Stimulated activated CD8-positive, alpha-beta memory T cell treated with anti-CD3 and anti-CD28 coated beads, Interleukin-4, amount 100 ng/mL, for 48 hours (primary cell): ENCODE measurements around the gene B9D1.

Experiments
- DNase-seq: peaks from one replicate; pipeline ENCODE4 v3.0.0-alpha.2; 2020

Gene B9D1

GRCh38 chr17:19362277-19363113 lies at the start of gene B9D1:
Gene B9D1, minus strand, starts transcription at chr17:19362723. Its CDS starts 154 bp downstream, at chr17:19362569.
- DNase-seq, result peak; percentile 96

GRCh38 chr17:19411631-19412030 lies 49.1 kb upstream of the B9D1 start:
- no peak for DNase-seq

DNA sequence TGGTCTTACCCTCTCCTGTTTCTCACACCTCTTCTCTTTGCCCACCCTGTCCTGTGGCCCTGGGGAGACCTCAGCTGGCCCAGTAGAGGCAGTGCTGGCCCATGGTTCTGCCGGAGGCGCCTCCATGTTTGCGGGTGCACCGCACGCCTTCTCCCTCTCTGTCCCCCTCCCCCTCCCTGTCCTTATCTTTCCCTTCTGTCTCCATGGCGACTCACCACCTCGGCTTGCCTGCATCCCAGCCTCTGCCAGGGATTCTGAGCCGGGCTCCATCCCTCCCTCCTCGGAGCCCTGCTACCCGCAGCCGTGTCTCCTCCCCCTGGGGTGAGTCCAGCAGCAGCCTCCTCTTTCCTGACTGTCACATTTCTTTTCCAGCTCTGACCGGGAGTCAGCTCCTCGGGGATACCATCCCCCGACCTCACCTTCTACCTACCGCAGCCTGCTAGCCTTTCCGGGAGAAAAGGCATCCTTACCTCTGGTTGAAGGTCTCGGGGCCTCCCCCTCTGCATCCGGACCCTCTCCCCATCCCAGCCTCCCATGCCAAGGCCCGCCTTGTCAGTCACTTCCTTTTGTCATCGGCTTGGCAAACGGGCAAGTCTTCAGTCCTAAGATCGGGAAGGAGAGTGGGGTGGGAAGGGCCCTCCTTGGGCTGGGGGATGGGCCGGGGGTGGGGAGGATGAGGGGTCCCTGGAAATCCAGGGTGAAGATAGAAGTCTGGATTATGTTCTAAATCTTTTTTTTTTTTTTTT lies 48.5 kb upstream of the B9D1 start, which contains the start of gene RNF112:
Gene RNF112, plus strand, starts transcription at position 358 of the 746 bp plus-strand sequence. Its CDS starts 177 bp downstream, at position 535.
- no peak for DNase-seq

- no peak for DNase-seq
Measured at GRCh38 chr17:19410091-19410490, 47.6 kb upstream of the B9D1 start.

DNA sequence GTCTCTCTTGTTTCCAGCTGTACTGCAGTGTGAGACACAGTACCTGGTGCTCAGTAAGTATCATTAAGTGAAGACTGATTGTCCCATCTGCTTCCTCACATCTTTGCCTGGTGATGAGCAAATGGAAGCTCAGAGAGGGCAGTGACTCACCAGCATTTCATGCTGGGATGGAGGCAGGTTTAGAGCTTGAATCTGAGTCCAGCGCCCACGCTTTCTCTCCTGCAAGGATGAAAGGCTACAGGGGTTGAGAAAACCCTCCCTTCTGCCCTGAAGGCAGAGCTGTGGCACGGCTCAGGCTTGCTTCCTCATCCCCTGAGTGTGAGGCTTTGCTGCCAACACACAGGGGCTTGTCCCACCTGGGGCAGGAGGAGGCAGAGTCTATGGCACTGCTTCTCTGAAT lies 47.0 kb upstream of the B9D1 start:
- no peak for DNase-seq

GRCh38 chr17:19409066-19409465 lies 46.5 kb upstream of the B9D1 start:
- DNase-seq, result no peak

DNA sequence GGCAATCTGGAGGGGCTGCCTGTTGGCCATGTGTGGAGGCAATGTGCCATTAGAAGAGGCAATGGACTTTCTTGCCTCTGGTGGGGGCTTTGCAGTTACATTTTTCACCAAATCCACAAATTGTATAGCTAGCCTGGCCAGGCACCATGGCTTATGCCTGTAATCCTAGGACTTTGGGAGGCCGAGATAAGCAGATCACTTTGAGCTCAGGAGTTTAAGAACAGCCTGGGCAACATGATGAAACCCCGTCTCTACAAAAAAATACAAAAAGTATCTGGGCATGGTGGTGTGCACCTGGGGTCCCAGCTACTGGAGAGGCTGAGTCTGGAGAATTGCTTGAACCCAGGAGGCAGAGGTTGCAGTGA lies 45.8 kb upstream of the B9D1 start:
- DNase-seq, result no peak

DNA sequence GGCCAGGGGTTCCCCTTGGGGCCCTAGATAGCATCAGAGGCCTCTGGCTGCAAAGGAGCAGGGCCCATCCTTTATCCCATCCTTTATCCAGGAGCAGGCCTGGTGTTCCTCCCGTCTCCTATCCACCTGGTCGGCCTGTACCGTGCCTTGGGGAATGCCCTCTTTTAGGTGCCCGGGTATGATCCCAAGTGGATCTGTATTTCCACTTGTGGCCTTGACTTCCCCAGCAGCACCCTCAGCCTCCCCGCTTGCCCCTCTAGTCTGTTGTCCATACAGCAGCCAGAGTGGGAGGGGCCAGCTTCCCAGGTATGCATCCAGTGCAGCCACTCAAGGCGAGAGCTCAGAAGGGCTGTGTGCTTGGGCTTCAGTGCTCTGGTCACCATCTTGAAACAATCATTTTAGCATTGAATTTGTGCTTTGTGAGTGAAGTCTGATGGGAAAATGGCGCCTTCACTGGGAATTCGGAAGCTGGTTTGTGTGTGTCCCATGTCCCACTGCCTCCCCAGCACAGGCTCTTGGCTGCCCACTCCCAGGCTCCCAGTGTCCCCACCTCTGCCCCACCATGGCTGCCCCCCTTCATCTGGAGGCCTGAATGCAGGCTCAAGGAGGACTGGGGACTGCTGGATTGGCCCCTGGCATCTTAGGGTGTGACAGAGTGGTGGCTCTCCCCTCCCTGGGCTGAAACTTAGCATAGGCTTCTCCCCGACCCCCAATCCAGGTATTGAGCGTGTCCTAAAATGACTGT lies 45.2 kb upstream of the B9D1 start:
- DNase-seq, result no peak

GRCh38 chr17:19405114-19405513 lies 42.6 kb upstream of the B9D1 start:
- no peak for DNase-seq

- DNase-seq, result no peak
Measured at GRCh38 chr17:19404264-19404663, 41.7 kb upstream of the B9D1 start.

- no peak for DNase-seq
Measured at GRCh38 chr17:19403021-19403420, 40.5 kb upstream of the B9D1 start.

DNA sequence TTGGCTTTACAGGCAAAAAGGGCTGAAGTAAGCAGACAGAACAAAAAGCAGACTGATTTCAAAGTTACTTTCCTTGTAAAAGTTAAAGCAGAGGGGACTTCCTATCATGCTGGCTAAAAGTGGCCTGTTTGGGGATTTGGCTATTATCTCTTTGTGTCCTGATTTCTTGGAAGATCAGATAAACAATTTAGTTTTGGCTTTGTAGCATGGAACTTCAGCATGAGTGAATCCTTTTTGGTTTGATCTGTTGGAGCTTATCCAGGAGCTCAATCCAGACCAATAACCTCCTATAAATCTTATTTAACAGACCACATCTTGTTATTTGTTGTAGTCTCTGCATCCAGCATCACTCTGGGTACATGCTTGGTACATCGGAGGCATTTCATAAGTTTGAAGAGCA lies 39.6 kb upstream of the B9D1 start:
- no peak for DNase-seq

- DNase-seq, result no peak
Measured at GRCh38 chr17:19401321-19402010, 38.9 kb upstream of the B9D1 start.

GRCh38 chr17:19399750-19400450 lies 37.4 kb upstream of the B9D1 start:
- DNase-seq, result no peak

DNA sequence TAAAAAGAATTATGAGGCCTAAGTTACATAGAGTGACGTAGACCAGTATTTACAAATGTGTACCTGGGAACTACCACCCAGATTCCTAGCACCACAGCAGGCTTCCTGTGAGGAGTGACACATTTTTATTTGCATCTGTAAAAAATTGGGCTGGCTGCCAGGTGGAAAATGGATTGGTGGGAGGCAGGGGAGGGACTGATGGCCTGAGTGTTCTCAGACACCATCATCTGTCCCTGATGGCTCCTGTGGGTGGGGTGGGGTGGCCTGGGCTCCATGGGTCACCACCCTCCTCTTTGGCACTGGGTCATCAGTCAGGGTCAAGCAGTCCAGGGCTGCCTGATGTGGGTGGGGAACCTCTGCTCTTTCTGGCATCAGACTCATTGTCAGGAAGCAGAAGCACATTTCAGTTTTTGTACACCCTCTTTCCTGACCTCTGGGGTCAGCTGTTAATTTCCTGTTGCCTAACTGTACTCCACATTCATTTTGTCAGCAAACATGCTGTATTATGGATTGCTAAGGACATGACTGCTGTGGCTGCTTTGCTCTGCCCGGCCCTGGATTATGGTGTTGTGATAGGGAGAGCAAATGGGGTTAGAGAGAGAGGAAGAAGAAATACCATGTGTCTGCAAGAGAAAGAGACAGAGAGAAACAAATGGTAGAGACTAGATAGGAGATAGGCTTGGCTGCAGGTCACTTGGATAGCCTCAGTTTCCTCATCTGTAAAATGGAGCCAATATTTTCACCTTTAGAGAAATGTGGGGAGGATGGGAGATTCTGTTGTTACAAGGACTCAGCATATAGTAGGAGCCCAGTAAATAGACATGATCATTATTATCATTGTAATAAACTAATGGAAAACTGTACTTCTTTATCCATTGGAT lies 36.0 kb upstream of the B9D1 start:
- DNase-seq, result no peak

- no peak for DNase-seq
Measured at GRCh38 chr17:19397556-19398041, 35.1 kb upstream of the B9D1 start.

DNA sequence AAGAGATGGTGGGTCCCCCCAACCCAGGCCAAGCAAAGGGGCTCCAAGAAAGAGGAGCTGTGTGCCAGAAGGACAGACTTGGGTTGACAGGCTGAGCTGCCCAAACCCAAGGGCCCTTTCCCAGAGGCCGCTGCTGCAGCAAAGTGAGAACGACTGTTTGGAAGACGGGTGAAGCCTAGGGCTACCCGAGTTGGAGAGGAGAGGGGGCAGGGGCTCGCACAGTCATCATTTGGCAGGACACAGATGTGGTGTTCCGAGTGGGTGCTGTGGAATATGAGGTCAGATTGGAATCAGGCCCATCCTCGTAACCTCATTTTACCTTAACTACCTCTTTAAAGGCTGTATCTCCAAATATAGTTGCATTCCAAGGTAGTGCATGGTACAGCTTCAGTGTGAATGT lies 29.8 kb upstream of the B9D1 start:
- DNase-seq, result no peak

- no peak for DNase-seq
Measured at GRCh38 chr17:19391432-19391831, 28.9 kb upstream of the B9D1 start.

GRCh38 chr17:19390951-19391350 lies 28.4 kb upstream of the B9D1 start:
- no peak for DNase-seq

DNA sequence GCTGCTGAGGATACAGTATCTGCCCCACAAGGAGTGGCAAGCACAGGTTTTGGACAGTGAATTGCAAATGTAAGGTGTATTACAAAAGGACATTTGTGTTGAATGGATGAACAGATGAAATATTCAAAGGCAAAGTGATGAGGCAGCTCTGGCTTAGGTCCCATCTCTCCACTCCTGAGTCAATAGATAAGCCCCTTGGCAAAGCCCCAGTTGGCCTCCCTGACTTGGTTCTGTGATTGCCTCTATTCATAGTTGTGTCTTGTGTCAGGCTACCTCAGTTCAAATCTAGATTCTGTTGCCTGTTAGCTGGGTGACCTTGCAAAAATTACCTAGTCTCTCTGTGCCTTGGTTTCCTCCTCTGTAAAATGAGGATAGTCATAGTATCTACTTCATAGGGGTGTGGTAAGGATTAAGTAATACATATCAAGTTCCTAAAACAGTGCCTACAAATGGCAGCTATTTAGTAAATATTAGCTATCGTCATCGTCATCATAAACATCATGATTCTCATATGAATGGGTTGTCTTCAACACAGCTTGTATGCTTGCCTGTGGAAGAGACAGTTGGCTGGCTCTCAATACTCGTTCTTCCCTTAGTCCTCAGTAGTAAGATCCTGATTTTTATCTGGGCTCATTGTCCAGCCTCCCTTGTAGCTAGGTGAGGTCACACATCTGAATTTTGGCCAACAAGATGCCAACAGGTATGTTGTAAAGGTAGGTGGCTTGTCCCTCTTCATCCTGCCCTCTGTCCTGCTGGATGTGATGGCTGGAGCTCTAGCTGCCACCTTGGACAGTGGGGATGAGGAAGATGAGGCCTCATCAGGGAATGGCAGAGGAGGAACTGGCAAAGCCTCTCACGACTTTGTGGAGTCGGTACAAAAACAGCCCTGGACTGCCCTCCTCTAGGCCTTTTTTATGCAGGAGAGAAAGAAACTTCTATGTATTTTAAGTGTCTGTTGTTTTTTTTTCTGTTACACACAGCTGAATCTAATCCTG lies 26.6 kb upstream of the B9D1 start:
- no peak for DNase-seq
